Activated naive CD4-positive, alpha-beta T cell treated with anti-CD3 and anti-CD28 coated beads for 36 hours (primary cell): ENCODE results near the gene JUP. TPM values are rescaled to one million over a fixed set of nuclear protein-coding genes. Genes with fewer than 3 reads are reported as not detected.
A peak's percentile ranks its signal among the peaks of the same experiment; 100 is the strongest.
"Not testable (repeated sequence)": the region's sequence is repeated elsewhere in the genome, so short reads cannot be mapped to it uniquely, and the experiment has no call there.

ENCODE experiments used
- CTCF ChIA-PET: fragments of 350-600 bp; sonication (Branson Sonifier 250); formaldehyde crosslinking; loops from one replicate; lab custom pipeline; 2021; ENCODE audit warnings: antibody characterized with exemption; lab: Charles Lee
- DNase-seq: peaks from one replicate; pipeline ENCODE4 v3.0.0-alpha.2; 2020
- H3K27ac Mint-ChIP-seq: one replicate; pipeline ENCODE4 v1.8.0; 2021; ENCODE audit warnings: mild to moderate bottlenecking, mixed read lengths
- H3K27me3 Mint-ChIP-seq: one replicate; pipeline ENCODE4 v1.8.0; 2021; ENCODE audit warnings: low read depth, mixed read lengths
- H3K36me3 Mint-ChIP-seq: one replicate; pipeline ENCODE4 v1.8.0; 2021; ENCODE audit warnings: low read depth, mixed read lengths
- H3K4me1 Mint-ChIP-seq: one replicate; pipeline ENCODE4 v1.8.0; 2021; ENCODE audit warnings: low read depth, mixed read lengths
- H3K4me3 Mint-ChIP-seq: one replicate; pipeline ENCODE4 v1.8.0; 2021; ENCODE audit warnings: mild to moderate bottlenecking, moderate library complexity, mixed read lengths
- H3K9me3 Mint-ChIP-seq: one replicate; pipeline ENCODE4 v1.8.0; 2021; ENCODE audit warnings: mixed read lengths
- intact Hi-C: fragments of 100-400 bp; cut with micrococcal nuclease; formaldehyde crosslinking; loops from one replicate; pipeline ENCODE4 v1.15.1; 2023
- total RNA-seq, 2 experiments: library from RNA; stranded (reverse); gene quantifications; one replicate each; pipeline ENCODE4 v1.2.3, GENCODE V29; 2021

JUP gene
- total RNA-seq, 2 experiments from 2014 or later = 0.27 to 0.33 TPM

- Mint-ChIP-seq H3K9me3 (no peaks in the 10 kb centered on the region), H3K27ac (no peak overlapping the region), H3K27me3 (peaks cover 23% of the 10 kb centered on the region), H3K36me3 (no peaks in the 10 kb centered on the region), H3K4me1 (peaks cover 21% of the 10 kb centered on the region), H3K4me3 (peak overlapping the region; percentile 27)
- DNase-seq = no peak
- intact Hi-C loops = no loop called here
- CTCF ChIA-PET = interaction anchor here (1.5 to 2.0 kb wide), 2 partner anchors 16 to 35 kb away, joined by 4 read pairs; no protein-coding TSS in a partner anchor
These were observed 1.2 kb downstream of the JUP start for GRCh38 chr17:41785091-41785858.

GRCh38 chr17:41784207-41784744 lies 2.2 kb downstream of the JUP start:
- Mint-ChIP-seq H3K36me3 (no peaks in the 10 kb centered on the region), H3K27ac (no peak overlapping the region), H3K4me1 (peaks cover 21% of the 10 kb centered on the region), H3K4me3 (no peak overlapping the region), H3K9me3 (no peaks in the 10 kb centered on the region), H3K27me3 (peaks cover 23% of the 10 kb centered on the region)
- DNase-seq = no peak
- intact Hi-C loops = no loop called here
- CTCF ChIA-PET = interaction anchor here (0.6 kb wide), 1 partner anchor 34 kb away, joined by 3 read pairs; no protein-coding TSS in a partner anchor

- intact Hi-C loops = no loop called here
- Mint-ChIP-seq H3K4me1 (peaks cover 13% of the 10 kb centered on the region), H3K27me3 (peaks cover 23% of the 10 kb centered on the region), H3K36me3 (no peaks in the 10 kb centered on the region), H3K4me3 (no peak overlapping the region), H3K27ac (no peak overlapping the region), H3K9me3 (no peaks in the 10 kb centered on the region)
- no peak for DNase-seq
- CTCF ChIA-PET = no interaction called here
These were observed 4.4 kb downstream of the JUP start for GRCh38 chr17:41782142-41782541.

- CTCF ChIA-PET = interaction anchor here (0.7 to 1.6 kb wide), 2 partner anchors 10 to 44 kb away, joined by 4 read pairs; no protein-coding TSS in a partner anchor
- no peak overlapping the region for H3K4me3 Mint-ChIP-seq
- H3K9me3 Mint-ChIP-seq = no peaks in the 10 kb centered on the region
- H3K36me3 Mint-ChIP-seq = no peaks in the 10 kb centered on the region
- DNase-seq = no peak
- no peak overlapping the region for H3K27ac Mint-ChIP-seq
- H3K4me1 Mint-ChIP-seq = peaks cover 9% of the 10 kb centered on the region
- intact Hi-C loops = no loop called here
- H3K27me3 Mint-ChIP-seq = peaks cover 23% of the 10 kb centered on the region
These were observed 5.0 kb downstream of the JUP start for GRCh38 chr17:41781404-41782110.

GRCh38 chr17:41779954-41780353 lies 6.6 kb downstream of the JUP start:
- DNase-seq = no peak
- Mint-ChIP-seq H3K36me3 (no peaks in the 10 kb centered on the region), H3K27ac (no peak overlapping the region), H3K4me3 (no peak overlapping the region), H3K9me3 (no peaks in the 10 kb centered on the region), H3K4me1 (peaks cover 2% of the 10 kb centered on the region), H3K27me3 (peaks cover 18% of the 10 kb centered on the region)
- CTCF ChIA-PET = interaction anchor here (0.7 kb wide), 1 partner anchor 8 kb away, joined by 3 read pairs; no protein-coding TSS in a partner anchor
- intact Hi-C loops = no loop called here

- CTCF ChIA-PET = interaction anchor here (1.2 kb wide), 1 partner anchor 82 kb away, joined by 3 read pairs; no protein-coding TSS in a partner anchor
- H3K27me3 Mint-ChIP-seq = peaks cover 8% of the 10 kb centered on the region
- H3K36me3 Mint-ChIP-seq = no peaks in the 10 kb centered on the region
- intact Hi-C loops = no loop called here
- DNase-seq = no peak
- H3K4me1 Mint-ChIP-seq = no peaks in the 10 kb centered on the region
- H3K9me3 Mint-ChIP-seq = no peaks in the 10 kb centered on the region
- H3K27ac Mint-ChIP-seq = no peak overlapping the region
- no peak overlapping the region for H3K4me3 Mint-ChIP-seq
These were observed 8.8 kb downstream of the JUP start for GRCh38 chr17:41777574-41778188.

GRCh38 chr17:41777157-41777573 lies 9.3 kb downstream of the JUP start:
- H3K27ac Mint-ChIP-seq = no peak overlapping the region
- H3K9me3 Mint-ChIP-seq = no peaks in the 10 kb centered on the region
- CTCF ChIA-PET = interaction anchor here (1.2 kb wide), 1 partner anchor 81 kb away, joined by 3 read pairs; no protein-coding TSS in a partner anchor
- no peaks in the 10 kb centered on the region for H3K4me1 Mint-ChIP-seq
- intact Hi-C loops = no loop called here
- peaks cover 4% of the 10 kb centered on the region for H3K27me3 Mint-ChIP-seq
- no peak for DNase-seq
- no peak overlapping the region for H3K4me3 Mint-ChIP-seq
- no peaks in the 10 kb centered on the region for H3K36me3 Mint-ChIP-seq

GRCh38 chr17:41776262-41776900 lies 10.1 kb downstream of the JUP start:
- H3K27me3 Mint-ChIP-seq, H3K36me3 Mint-ChIP-seq, DNase-seq, H3K4me3 Mint-ChIP-seq, intact Hi-C loops, CTCF ChIA-PET, H3K27ac Mint-ChIP-seq, H3K9me3 Mint-ChIP-seq, H3K4me1 Mint-ChIP-seq: not testable (repeated sequence)

GRCh38 chr17:41775394-41776226 lies 10.9 kb downstream of the JUP start:
- H3K4me3 Mint-ChIP-seq = no peak overlapping the region
- no peaks in the 10 kb centered on the region for H3K9me3 Mint-ChIP-seq
- no peaks in the 10 kb centered on the region for H3K36me3 Mint-ChIP-seq
- CTCF ChIA-PET = no interaction called here
- H3K27me3 Mint-ChIP-seq = no peaks in the 10 kb centered on the region
- H3K4me1 Mint-ChIP-seq = no peaks in the 10 kb centered on the region
- DNase-seq = no peak
- intact Hi-C loops = no loop called here
- H3K27ac Mint-ChIP-seq = no peak overlapping the region

GRCh38 chr17:41773731-41774193 lies 12.7 kb downstream of the JUP start:
- DNase-seq = no peak
- Mint-ChIP-seq H3K27me3 (no peaks in the 10 kb centered on the region), H3K4me1 (no peaks in the 10 kb centered on the region), H3K4me3 (no peak overlapping the region), H3K9me3 (no peaks in the 10 kb centered on the region), H3K27ac (no peak overlapping the region), H3K36me3 (no peaks in the 10 kb centered on the region)
- intact Hi-C loops = no loop called here
- CTCF ChIA-PET = interaction anchor here (1.0 kb wide), 1 partner anchor 37 kb away, joined by 3 read pairs; no protein-coding TSS in a partner anchor

GRCh38 chr17:41773190-41773588 lies 13.3 kb downstream of the JUP start:
- Mint-ChIP-seq H3K4me1 (no peaks in the 10 kb centered on the region), H3K9me3 (no peaks in the 10 kb centered on the region), H3K4me3 (no peak overlapping the region), H3K36me3 (no peaks in the 10 kb centered on the region), H3K27ac (no peak overlapping the region), H3K27me3 (no peaks in the 10 kb centered on the region)
- intact Hi-C loops = no loop called here
- CTCF ChIA-PET = interaction anchor here (1.0 kb wide), 1 partner anchor 36 kb away, joined by 3 read pairs; no protein-coding TSS in a partner anchor
- no peak for DNase-seq
